Thymus (tissue), 14 donors: ENCODE measurements around the gene COPZ1. TPM values are rescaled to one million over a fixed set of nuclear protein-coding genes. Genes with fewer than 3 reads are reported as not detected.

Experiments
- DNase-seq, 9 donors: peaks; one replicate each; pipeline ENCODE4 v3.0.0-alpha.2; 2013; ENCODE audit warnings: low spot score in 9 of 9, low read depth in 6 of 9, missing footprints in 1 of 9
- H3K27ac ChIP-seq, 2 donors: one replicate each; pipeline ENCODE4 v1.5.1; 2013; ENCODE audit warnings: control low read depth in 1 of 2, low read depth in 1 of 2, low read length in 1 of 2, mild to moderate bottlenecking in 1 of 2, moderate library complexity in 1 of 2
- H3K27me3 ChIP-seq, 2 donors: one replicate each; pipeline ENCODE4 v1.5.1; 2013; ENCODE audit warnings: low read length in 1 of 2; ENCODE audit not compliant: control insufficient read depth in 2 of 2, insufficient read depth in 1 of 2
- H3K36me3 ChIP-seq, 2 donors: one replicate each; pipeline ENCODE4 v1.5.1; 2013; ENCODE audit warnings: low read length in 1 of 2, mild to moderate bottlenecking in 1 of 2, moderate library complexity in 1 of 2; ENCODE audit not compliant: control insufficient read depth in 2 of 2, insufficient read depth in 2 of 2
- H3K4me1 ChIP-seq, 2 donors: one replicate each; pipeline ENCODE4 v1.5.1; 2013; ENCODE audit warnings: low read length in 2 of 2; ENCODE audit not compliant: control insufficient read depth in 2 of 2, insufficient read depth in 2 of 2
- H3K4me3 ChIP-seq, 2 donors: one replicate each; pipeline ENCODE4 v1.5.1; 2013; ENCODE audit warnings: low read length in 2 of 2, control low read depth in 1 of 2, mild to moderate bottlenecking in 1 of 2
- H3K9me3 ChIP-seq, 2 donors: one replicate each; pipeline ENCODE4 v1.5.1; 2013; ENCODE audit warnings: low read length in 1 of 2, mild to moderate bottlenecking in 1 of 2; ENCODE audit not compliant: control insufficient read depth in 2 of 2, insufficient read depth in 1 of 2
- WGBS: extraction: QIAGEN DNeasy Blood & Tissue Kit; methylation state at CpG from one replicate; pipeline ENCODE4 v1.1.7; 2013; 5-methylcytosine and 5-hydroxymethylcytosine counted together
- long read RNA-seq, 10 donors: transcript quantifications; one replicate each; lab custom pipeline, GENCODE V29; 2026
- polyA plus RNA-seq: library from polyadenylated mRNA; stranded (reverse); fragments of 200-250 nt; gene quantifications from one replicate; pipeline ENCODE4 v1.2.3, GENCODE V29; 2013
- total RNA-seq: library from RNA; stranded (reverse); fragments of 120-200 nt; gene quantifications from one replicate; pipeline ENCODE4 v1.2.4, GENCODE V29; 2013
- donor health status: healthy.

COPZ1 gene, protein sequence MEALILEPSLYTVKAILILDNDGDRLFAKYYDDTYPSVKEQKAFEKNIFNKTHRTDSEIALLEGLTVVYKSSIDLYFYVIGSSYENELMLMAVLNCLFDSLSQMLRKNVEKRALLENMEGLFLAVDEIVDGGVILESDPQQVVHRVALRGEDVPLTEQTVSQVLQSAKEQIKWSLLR
- 117 TPM for total RNA-seq
- polyA plus RNA-seq = 94.9 TPM
- long read RNA-seq, donor 1, transcript COPZ1-201 (9 exons, 1,897 nt) = major isoform, 8 of 9 reads
- long read RNA-seq, donor 1, partial matches to known transcripts = 0 of 9 reads
- long read RNA-seq, donor 1, other reads (novel, unspliced or antisense) = 0 of 9 reads
- long read RNA-seq, donor 2 = 0 reads
- long read RNA-seq, donor 3, transcript COPZ1-201 (9 exons, 1,897 nt) = major isoform, 112 of 183 reads
- long read RNA-seq, donor 3, partial matches to known transcripts = 54 of 183 reads
- long read RNA-seq, donor 3, other reads (novel, unspliced or antisense) = 5 of 183 reads
- long read RNA-seq, donor 4, transcript COPZ1-201 (9 exons, 1,897 nt) = major isoform, 35 of 50 reads
- long read RNA-seq, donor 4, partial matches to known transcripts = 9 of 50 reads
- long read RNA-seq, donor 4, other reads (novel, unspliced or antisense) = 0 of 50 reads
- long read RNA-seq, donor 5, transcript COPZ1-202 (8 exons, 880 nt) = minor isoform, 5 of 175 reads
- long read RNA-seq, donor 5, transcript COPZ1-201 (9 exons, 1,897 nt) = major isoform, 131 of 175 reads
- long read RNA-seq, donor 5, partial matches to known transcripts = 26 of 175 reads
- long read RNA-seq, donor 5, other reads (novel, unspliced or antisense) = 6 of 175 reads
- long read RNA-seq, donor 6, transcript COPZ1-201 (9 exons, 1,897 nt) = major isoform, 41 of 46 reads
- long read RNA-seq, donor 6, partial matches to known transcripts = 0 of 46 reads
- long read RNA-seq, donor 6, other reads (novel, unspliced or antisense) = 0 of 46 reads
- long read RNA-seq, donor 7, transcript COPZ1-201 (9 exons, 1,897 nt) = major isoform, 80 of 123 reads
- long read RNA-seq, donor 7, partial matches to known transcripts = 32 of 123 reads
- long read RNA-seq, donor 7, other reads (novel, unspliced or antisense) = 6 of 123 reads
- long read RNA-seq, donor 8, transcript COPZ1-201 (9 exons, 1,897 nt) = major isoform, 30 of 36 reads
- long read RNA-seq, donor 8, partial matches to known transcripts = 0 of 36 reads
- long read RNA-seq, donor 8, other reads (novel, unspliced or antisense) = 0 of 36 reads
- long read RNA-seq, donor 9, transcript COPZ1-201 (9 exons, 1,897 nt) = major isoform, 59 of 76 reads
- long read RNA-seq, donor 9, partial matches to known transcripts = 16 of 76 reads
- long read RNA-seq, donor 9, other reads (novel, unspliced or antisense) = 0 of 76 reads
- long read RNA-seq, donor 10, transcript COPZ1-201 (9 exons, 1,897 nt) = major isoform, 50 of 77 reads
- long read RNA-seq, donor 10, partial matches to known transcripts = 19 of 77 reads
- long read RNA-seq, donor 10, other reads (novel, unspliced or antisense) = 0 of 77 reads

DNA sequence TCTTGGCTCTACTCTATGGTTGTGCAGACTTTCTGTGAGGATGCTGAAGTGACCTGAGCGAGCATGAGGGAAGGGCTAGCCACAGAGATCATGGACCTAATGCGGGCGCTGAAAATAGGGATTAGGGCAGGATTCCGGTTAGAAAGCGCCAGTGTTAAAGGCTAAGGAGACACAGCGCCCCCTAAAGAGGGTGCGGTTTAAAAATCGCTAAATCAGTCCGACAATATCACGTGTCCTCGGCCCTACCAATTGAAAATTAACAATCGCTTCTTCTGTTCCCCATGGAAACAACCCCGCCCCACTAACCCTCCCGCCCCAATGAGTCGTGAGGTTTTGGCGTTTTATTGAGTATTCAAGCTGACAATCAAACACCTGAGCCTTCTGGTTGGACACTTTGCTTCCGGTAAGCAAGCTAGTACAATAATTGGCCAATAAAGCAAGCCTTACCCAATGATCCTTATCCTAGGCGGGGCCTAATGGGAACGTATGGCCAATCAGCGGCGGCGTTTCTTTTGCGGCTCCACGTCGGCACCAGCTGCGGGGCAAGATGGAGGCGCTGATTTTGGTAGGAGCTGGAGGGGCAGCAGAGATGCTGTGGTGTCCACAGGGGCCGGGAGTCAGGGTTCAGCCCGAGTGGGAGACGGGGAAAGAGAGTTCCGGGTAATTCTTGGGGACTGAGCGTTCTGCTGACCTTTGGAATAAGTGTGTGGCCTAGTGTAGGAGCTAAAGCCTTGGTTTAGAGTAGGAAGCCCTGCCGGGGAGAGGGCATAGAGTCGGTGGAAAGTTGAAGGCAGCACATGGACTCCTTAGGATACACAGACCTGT is at the start of gene COPZ1:
Gene COPZ1, plus strand, starts transcription at position 515 of the 825 bp plus-strand sequence. Its CDS starts 33 bp downstream, at position 548.
- DNase-seq = peak; percentile 88 to 99 (median 96)
- under 1% methylated on average over 34 of the region's 34 CpGs for WGBS
- H3K9me3 ChIP-seq = no peaks in the 10 kb centered on the region
- peak within 1 kb of the TSS; percentile 73 to 78 for H3K4me3 ChIP-seq
- peaks cover 5 to 9% of the 10 kb centered on the region in 2 donors for H3K36me3 ChIP-seq
- H3K27ac ChIP-seq = peak within 1 kb of the TSS; percentile 76 to 88
- H3K4me1 ChIP-seq = peaks cover 7 to 8% of the 10 kb centered on the region in 2 donors
- H3K27me3 ChIP-seq = no peaks in the 10 kb centered on the region

DNA sequence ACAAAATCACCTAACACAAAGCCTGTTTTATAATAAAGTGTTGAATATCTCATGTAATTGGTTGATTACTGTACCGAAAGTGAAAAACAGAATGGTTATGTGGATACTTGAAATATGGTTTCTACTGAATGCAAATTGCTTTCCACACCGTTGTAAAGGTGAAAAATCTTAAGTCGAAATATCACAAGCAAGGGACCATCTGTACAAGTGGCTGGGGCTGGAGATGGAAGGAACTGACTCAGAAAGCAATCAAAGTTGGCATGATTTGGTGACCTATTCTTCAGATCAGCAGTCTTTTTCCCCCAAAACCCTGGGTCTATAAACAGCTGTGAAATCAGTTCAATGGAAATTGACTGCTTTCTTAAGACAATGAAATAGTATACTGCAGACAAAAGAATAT is 48.6 kb upstream of the COPZ1 start:
- H3K27ac ChIP-seq = no peak overlapping the region
- peaks cover 3 to 40% of the 10 kb centered on the region in 2 donors for H3K36me3 ChIP-seq
- no peak overlapping the region for H3K4me3 ChIP-seq
- 94% methylated on average over 3 of the region's 3 CpGs for WGBS
- no peak for DNase-seq
- peaks cover 0 to 3% of the 10 kb centered on the region in 2 donors for H3K9me3 ChIP-seq
- no peaks in the 10 kb centered on the region for H3K27me3 ChIP-seq
- H3K4me1 ChIP-seq = peaks cover 5 to 11% of the 10 kb centered on the region in 2 donors

DNA sequence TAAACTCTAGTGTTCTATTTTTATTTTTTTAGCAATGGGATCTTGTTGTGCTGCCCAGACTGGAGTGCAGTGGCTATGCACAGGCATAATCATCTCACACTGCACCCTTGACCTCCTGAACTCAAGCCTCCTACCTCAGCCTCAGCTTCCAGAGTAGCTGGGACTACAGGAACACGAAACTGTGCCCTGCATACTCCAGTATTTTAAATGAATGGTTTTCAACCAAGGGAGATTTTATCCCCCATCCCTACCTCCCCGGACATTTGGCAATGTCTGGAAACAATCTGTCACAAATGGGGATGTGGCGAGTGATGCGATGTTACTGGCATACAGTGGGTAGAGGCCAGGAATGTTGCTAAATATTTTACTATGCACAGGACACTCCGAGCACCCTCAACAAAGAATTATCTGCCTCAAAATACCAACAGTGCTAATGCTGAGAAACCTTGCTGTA is 47.1 kb upstream of the COPZ1 start:
- Histone ChIP-seq H3K27me3 (no peaks in the 10 kb centered on the region), H3K36me3 (peaks cover 8 to 44% of the 10 kb centered on the region in 2 donors), H3K4me3 (peak overlapping the region; percentile 75 to 91), H3K4me1 (peaks cover 11 to 15% of the 10 kb centered on the region in 2 donors), H3K9me3 (peaks cover 0 to 3% of the 10 kb centered on the region in 2 donors), H3K27ac (no peak overlapping the region)
- WGBS = 55% methylated on average over 5 of the region's 5 CpGs
- no peak for DNase-seq

DNA sequence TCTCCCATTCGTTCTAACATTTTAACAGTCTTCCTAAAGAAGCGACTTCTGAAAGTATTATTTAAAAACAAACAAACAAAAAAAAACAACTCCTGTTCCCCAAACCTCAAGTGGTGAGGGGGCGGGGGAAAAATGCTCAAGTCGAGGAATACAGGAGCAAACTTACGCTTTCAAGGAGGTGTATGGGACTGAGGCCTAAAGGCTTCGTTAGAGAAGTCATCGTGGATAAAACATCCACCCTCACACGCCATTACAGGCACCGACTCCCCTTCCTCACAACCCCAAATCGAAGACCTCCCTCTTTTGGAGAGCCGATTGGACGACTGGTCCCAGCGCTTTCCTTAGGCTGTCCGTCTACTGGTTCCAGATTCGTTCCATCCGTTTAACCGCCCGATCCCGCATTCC is 45.7 kb upstream of the COPZ1 start:
- Histone ChIP-seq H3K4me3 (peak overlapping the region; percentile 75 to 91), H3K36me3 (peaks cover 15 to 44% of the 10 kb centered on the region in 2 donors), H3K4me1 (peaks cover 22% of the 10 kb centered on the region in 2 donors), H3K9me3 (peaks cover 0 to 3% of the 10 kb centered on the region in 2 donors), H3K27me3 (no peaks in the 10 kb centered on the region), H3K27ac (peak overlapping the region; percentile 88 to 91)
- WGBS = under 1% methylated on average over 19 of the region's 19 CpGs
- no peak for DNase-seq

DNA sequence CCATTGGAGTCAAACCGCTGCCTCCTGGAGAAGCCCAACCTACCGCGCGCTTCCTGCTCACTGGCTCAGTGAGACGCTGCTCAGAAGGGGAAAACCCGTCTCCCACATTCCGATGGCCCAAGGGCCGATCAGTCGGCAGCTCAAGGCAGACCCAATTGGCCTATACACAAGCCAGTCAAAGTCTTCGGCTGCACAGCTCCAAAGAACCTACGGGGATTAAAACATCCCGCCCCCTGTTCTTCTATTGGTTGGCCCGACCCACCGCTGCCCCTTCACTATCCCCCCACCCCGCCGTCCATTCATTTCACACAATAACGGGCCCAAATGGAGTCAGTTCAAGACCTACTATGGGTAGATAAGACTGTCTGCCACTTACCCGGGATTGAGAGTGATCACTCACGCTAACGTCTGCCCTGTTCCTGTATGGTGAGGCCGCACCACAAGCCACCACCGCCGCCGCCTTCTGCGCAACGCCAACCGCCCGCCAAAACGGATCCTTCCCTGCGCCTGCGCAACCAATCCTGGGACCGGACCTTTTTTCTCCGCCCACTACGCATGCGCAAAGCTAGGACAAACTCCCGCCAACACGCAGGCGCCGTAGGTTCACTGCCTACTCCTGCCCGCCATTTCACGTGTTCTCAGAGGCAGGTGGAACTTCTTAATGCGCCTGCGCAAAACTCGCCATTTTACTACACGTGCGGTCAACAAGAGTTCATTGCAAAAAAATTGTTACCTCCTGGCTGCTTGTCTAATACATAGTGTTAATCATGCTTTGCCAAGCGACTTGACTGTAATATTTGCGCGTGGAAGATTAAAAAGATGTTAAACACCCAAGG is 45.1 kb upstream of the COPZ1 start, which contains the start of gene CBX5:
Gene CBX5, minus strand, starts transcription at position 491 of the 836 bp plus-strand sequence. CDS start 22,472 bp downstream, outside the sequence.
- H3K4me1 ChIP-seq = peaks cover 22% of the 10 kb centered on the region in 2 donors

DNA sequence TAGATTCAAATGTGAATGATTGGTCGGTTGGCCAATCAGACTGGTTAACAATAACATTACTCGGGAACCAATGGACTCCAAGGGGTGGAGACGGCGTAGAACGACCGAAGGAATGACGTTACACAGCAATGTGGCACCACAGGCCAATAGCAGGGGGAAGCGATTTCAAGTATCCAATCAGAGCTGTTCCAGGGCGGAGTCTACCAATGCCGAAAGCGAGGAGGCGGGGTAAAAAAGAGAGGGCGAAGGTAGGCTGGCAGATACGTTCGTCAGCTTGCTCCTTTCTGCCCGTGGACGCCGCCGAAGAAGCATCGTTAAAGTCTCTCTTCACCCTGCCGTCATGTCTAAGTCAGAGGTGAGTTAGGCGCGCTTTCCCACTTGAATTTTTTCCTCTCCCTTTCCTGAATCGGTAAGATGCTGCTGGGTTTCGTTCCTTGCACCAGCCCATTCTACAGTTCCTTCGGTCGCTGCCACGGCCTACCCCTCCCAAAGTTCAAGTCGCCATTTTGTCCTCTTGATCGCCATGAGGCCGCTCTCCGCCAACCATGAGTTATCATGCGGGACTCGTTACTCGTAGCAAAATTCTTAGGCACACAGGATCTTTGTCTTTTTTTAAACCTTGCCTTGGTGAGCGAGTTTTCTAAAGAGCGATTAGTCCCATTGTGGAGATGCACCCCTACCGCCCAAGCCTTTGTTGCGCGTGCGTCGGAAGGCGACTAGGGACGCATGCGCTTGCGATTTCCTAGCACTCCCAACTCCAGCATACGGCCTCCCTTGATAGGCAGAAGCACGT is 44.3 kb upstream of the COPZ1 start, which contains the start of gene HNRNPA1:
Gene HNRNPA1, plus strand, starts transcription at position 259 of the 793 bp plus-strand sequence. Its CDS starts 82 bp downstream, at position 341.
- under 1% methylated on average over 48 of the region's 48 CpGs for WGBS
- Histone ChIP-seq H3K4me3 (peak within 1 kb of the TSS; percentile 75 to 91), H3K36me3 (peaks cover 19 to 48% of the 10 kb centered on the region in 2 donors), H3K27me3 (no peaks in the 10 kb centered on the region), H3K4me1 (peaks cover 24 to 26% of the 10 kb centered on the region in 2 donors), H3K27ac (peak within 1 kb of the TSS; percentile 93 to 98), H3K9me3 (peaks cover 0 to 3% of the 10 kb centered on the region in 2 donors)
- DNase-seq = peak; percentile 94 to 100 (median 99)

More for the DNA sequence above, 45.1 kb upstream of the COPZ1 start, which contains the start of gene CBX5:
- Histone ChIP-seq H3K36me3 (peaks cover 15 to 44% of the 10 kb centered on the region in 2 donors), H3K27ac (peak within 1 kb of the TSS; percentile 93 to 98), H3K4me3 (peak within 1 kb of the TSS; percentile 75 to 91), H3K27me3 (no peaks in the 10 kb centered on the region), H3K9me3 (peaks cover 0 to 3% of the 10 kb centered on the region in 2 donors)
- DNase-seq = peak; percentile 98 to 100 (median 99)
- WGBS = under 1% methylated on average over 49 of the region's 49 CpGs
